D341Med (cell line): ENCODE measurements around the gene CIC.

Experiments
- DNase-seq: peaks from one replicate; pipeline ENCODE4 v3.0.0; 2012; ENCODE audit warnings: low spot score

The CIC gene

GRCh38 chr19:42244347-42245220, 24.5 kb upstream of the CIC start:
- DNase-seq, result peak; percentile 85

GRCh38 chr19:42245231-42245630, 23.8 kb upstream of the CIC start:
- no peak for DNase-seq

- peak; percentile 74 for DNase-seq
Observed at GRCh38 chr19:42246143-42246921, 22.7 kb upstream of the CIC start.

GRCh38 chr19:42246922-42247639, 22.0 kb upstream of the CIC start:
- no peak for DNase-seq

GRCh38 chr19:42247640-42248199, 21.3 kb upstream of the CIC start:
- no peak for DNase-seq

- DNase-seq, result no peak
Observed at GRCh38 chr19:42248270-42249148, 20.5 kb upstream of the CIC start.

GRCh38 chr19:42249149-42249750, 19.8 kb upstream of the CIC start:
- DNase-seq, result no peak

GRCh38 chr19:42249769-42250168, 19.3 kb upstream of the CIC start:
- no peak for DNase-seq

GRCh38 chr19:42250183-42250665, 18.8 kb upstream of the CIC start:
- DNase-seq, result no peak

- no peak for DNase-seq
Observed at GRCh38 chr19:42250666-42251531, 18.2 kb upstream of the CIC start.

- no peak for DNase-seq
Observed at GRCh38 chr19:42251572-42252358, 17.3 kb upstream of the CIC start.

- no peak for DNase-seq
Observed at GRCh38 chr19:42252365-42253244, 16.4 kb upstream of the CIC start.

- DNase-seq, result peak; percentile 84
Observed at GRCh38 chr19:42253245-42254088, 15.6 kb upstream of the CIC start.

GRCh38 chr19:42254089-42254849, 14.8 kb upstream of the CIC start:
- peak; percentile 73 for DNase-seq

GRCh38 chr19:42254850-42255765, 13.9 kb upstream of the CIC start, which contains the start of gene ERF:
Gene ERF (minus strand): TSS chr19:42255128. CDS start chr19:42254999, 129 bp downstream.
- DNase-seq, result peak; percentile 97
